ENCODE data around the gene MERTK.

GRCh38 chr2:111898703-111899514 is 502 bp downstream of the MERTK start:
- TF ChIP-seq, protein P1, sequence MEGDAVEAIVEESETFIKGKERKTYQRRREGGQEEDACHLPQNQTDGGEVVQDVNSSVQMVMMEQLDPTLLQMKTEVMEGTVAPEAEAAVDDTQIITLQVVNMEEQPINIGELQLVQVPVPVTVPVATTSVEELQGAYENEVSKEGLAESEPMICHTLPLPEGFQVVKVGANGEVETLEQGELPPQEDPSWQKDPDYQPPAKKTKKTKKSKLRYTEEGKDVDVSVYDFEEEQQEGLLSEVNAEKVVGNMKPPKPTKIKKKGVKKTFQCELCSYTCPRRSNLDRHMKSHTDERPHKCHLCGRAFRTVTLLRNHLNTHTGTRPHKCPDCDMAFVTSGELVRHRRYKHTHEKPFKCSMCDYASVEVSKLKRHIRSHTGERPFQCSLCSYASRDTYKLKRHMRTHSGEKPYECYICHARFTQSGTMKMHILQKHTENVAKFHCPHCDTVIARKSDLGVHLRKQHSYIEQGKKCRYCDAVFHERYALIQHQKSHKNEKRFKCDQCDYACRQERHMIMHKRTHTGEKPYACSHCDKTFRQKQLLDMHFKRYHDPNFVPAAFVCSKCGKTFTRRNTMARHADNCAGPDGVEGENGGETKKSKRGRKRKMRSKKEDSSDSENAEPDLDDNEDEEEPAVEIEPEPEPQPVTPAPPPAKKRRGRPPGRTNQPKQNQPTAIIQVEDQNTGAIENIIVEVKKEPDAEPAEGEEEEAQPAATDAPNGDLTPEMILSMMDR (IDR thresholded peaks at IDR 0.05; ENCODE audit: insufficient read depth, low read depth, low read length), result no peak
- TF ChIP-seq EZH2 (IDR thresholded peaks at IDR 0.05; ENCODE audit: insufficient read depth, low read length), result peak; percentile 95

All from astrocyte (in vitro differentiated cells and primary cell).